NCI-H2171 treated with DMSO at 0.1 percent for 48 hours (cell line): ENCODE measurements around the gene CRISP3.
"Not testable (repeated sequence)": the region's sequence is repeated elsewhere in the genome, so short reads cannot be mapped to it uniquely, and the experiment has no call there.

Experiments used
- DNase-seq: peaks from one replicate; lab custom pipeline; 2025; lab: John Stamatoyannopoulos, UW

Gene CRISP3, protein sequence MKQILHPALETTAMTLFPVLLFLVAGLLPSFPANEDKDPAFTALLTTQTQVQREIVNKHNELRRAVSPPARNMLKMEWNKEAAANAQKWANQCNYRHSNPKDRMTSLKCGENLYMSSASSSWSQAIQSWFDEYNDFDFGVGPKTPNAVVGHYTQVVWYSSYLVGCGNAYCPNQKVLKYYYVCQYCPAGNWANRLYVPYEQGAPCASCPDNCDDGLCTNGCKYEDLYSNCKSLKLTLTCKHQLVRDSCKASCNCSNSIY

DNA sequence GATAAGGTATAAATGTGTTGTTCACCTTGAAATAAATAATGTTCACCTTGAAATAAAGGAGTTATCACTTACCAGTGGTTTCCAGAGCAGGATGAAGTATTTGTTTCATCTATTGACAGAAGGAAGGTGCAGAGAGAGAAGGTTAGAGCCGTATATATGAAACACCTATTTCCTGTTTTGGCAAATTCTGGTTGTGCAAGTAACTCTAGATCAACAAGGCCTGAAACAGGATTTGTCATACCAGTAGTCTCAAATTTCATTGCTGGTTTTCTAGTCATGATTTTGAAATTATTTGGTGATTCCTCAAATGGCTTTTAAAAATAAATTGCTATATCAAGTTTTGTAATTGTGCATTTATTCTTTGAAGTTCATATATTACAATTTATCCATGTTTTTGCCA, at the start of gene CRISP3:
Gene CRISP3 (minus strand): TSS at position 130 of the 400 bp plus-strand sequence. CDS start 21 bp downstream, at position 109.
- no peak for DNase-seq

DNA sequence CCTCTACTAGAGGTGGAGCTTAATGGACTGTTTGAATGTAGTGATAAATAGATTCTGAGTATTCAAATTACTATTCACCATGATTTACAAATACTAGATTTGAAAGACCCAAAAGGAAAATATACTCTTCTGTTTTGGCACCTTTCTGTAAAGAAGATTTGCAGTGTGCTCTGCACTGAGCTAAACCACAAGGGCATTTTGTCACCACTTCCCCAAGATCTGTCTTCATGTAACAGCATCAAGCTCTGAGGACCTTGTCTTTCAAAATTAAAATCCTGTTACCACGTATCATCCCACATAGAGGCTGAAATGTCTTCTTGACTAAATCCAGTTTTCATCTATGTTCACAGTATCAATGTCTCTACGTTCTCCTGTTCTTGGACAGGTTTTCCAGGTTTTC, 46.2 kb upstream of the CRISP3 start:
- no peak for DNase-seq

DNA sequence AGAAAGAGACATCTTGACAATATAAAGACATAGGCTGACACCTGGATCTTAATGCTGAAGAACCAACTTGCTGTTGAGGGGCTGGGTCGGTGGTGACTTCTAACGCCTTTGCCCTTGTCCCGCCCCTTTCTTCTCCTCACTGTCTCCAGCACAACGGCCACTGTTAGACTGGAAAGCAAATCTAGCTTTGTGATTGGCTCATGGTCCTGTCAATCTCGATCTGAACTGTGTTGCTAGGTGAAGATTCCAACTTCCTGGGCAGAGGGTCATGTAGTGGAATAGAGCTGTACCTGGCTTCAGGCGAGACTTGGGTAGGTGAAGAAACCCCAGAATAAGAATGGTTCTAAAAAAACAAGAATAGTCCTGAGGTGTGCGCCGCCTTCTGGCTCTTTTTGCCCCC, 43.0 kb upstream of the CRISP3 start, which contains the start of gene PGK2:
Gene PGK2 (minus strand): TSS at position 110 of the 400 bp plus-strand sequence. CDS start 98 bp downstream, at position 12.
- no peak for DNase-seq

DNA sequence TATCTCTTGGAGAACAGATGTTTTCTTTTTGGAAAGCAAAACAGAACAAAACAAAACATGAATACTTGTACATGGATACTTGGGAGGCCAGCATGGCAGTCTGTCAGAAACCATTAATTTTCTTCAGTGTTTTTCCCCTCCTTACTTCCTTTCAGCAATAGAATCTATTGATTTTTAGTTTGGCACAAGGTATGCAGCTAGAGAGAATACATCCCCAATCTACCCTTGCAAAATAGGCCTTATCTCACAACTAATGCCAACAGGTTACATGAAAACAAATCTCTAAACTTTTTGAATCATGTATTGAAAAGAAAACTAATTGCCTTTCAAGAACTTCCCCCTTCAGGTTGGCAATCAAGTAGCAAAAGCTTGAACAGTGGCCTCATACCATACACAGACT, 40.1 kb upstream of the CRISP3 start:
- no peak for DNase-seq

DNA sequence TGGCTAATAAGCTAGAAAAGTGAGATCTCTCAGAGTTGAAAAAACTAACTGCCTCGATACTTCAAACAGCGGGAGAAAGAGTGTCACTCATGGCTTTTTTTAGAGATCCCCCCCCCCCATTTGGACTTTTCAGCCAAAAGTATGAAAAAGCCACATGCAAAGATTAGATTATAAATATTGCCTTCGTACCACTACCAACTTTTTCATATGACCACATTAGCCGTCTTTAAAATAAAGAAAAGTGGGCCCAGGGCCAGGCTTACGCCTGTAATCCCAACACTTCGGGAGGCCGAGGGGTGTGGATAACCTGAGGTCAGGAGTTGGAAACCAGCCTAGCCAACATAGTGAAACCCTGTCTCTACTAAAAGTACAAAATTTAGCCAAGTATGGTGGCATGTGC, 38.5 kb upstream of the CRISP3 start:
- no peak for DNase-seq

DNA sequence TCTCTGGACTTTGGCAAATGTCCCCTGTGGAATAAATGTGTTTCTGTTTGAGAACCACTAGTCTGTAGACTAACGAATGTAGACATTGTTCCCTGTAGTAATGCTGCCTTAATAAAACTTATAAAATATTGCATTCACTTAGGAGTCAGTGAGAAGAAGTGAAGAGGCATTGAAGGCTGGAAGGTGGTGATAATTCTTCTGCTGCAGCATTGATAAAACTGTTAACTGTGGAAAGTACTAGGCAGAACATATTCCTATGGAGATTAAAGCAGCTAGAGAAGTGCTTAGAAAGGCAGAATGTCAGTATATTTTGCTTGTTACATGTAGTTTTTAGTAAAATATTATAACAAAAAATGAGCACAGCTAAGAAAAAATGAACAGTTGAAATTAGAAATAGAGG, 38.1 kb upstream of the CRISP3 start:
- no peak for DNase-seq

DNA sequence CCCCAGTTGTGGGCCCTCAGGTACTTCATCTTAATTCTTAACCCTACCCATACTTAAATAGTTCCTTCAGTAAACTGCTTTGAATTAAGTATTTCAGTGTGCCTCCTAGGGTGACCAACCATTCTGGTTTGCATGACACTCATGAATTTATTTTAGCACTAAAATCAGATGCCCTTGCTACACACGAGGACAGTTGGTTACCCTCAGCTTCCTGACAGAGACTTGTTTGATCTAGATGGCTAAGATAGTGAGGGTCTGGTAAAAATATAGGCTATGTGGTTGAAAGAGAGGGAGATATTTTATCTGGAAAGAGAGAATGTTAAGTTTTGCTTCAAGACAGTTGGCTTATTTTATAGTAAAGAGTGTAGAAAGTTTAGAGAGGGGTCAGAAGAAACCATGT, 32.3 kb upstream of the CRISP3 start:
- DNase-seq, result no peak

DNA sequence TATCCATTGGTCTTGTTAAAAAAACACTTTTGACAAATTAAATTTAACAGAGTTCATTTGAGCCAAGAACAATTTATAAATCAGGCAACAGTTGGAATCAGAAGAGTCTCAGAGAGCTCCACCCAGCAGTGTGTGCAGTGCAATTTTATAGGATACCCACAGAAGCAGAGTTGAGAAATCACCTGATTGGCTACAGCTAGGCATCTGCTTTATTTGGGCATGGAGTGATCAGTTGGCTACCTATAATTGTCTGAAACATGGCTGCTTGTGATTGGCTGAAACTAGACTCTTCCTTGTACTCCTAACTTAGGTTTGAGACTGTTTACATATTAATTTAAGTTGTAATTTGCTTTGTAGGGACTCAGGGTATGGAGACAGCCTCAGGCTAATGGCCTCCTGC, 30.9 kb upstream of the CRISP3 start:
- no peak for DNase-seq

DNA sequence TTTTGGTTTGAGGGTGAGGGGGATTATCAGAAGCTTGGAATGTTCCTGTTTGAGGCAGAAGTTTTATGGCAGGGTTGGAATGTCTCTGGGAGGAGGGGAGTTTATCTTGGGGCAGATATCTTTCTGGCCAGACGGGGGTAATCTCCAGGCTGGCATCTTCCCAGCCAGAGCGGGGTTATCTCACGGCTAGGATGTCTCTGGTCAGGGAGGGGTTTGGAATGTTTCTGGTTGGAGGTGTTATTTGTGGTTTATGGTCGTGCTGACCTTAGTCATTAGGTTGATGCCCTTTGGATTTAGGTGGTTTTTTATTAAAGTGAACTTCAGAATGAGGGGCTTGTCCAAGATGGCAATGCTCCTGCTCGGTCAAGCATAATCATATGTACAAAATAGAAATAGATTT, 28.1 kb upstream of the CRISP3 start:
- no peak for DNase-seq

DNA sequence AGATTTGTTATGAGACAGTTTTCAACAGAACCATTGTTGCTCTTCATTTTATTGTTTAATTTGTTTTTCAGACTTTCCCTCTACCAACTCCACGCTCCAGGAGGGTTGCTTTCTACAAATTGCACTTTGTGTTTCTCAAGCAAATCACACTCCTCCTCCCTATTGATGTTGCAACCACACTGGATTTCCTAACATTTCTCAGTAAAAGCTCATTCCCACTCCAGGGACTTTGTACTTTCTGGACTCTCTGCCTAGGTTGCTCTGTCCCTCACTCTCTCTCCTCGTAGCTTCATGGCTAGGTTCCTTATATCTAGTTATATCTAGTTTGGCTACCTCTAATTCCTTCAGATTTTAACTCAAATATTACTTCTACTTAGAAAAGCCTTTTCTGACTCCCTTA, 22.6 kb upstream of the CRISP3 start:
- DNase-seq, result no peak

DNA sequence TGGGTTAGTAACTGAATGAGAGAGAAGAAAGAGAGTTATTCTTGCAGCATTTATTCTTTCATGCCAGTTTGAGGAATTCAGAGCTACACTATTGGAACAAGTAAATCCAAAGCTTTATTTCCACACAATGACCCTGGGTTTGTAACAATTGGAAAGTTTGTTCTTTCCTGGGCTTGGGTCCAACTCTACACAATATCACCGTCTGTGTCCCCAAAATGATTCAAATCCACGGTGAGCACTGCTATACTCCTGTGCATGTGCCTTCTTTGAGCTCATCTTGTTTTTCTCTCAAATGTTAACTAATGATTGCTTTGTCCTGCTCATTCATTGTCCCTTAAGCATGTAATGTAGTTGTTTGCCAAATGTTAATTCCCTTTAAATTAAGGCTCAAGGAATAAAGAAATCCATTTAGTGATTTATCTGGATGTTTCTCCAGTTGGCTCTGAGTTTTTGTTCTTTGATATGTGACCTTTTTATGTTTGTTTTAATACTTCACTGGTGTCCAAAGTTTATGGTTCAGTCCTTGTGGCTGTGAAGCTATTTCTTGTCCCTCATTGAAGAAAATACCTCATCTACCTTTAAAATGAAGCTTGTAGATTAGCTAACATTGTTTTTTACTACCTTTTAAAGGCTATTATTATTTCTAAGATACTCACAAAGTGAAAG, 20.5 kb upstream of the CRISP3 start:
- no peak for DNase-seq

DNA sequence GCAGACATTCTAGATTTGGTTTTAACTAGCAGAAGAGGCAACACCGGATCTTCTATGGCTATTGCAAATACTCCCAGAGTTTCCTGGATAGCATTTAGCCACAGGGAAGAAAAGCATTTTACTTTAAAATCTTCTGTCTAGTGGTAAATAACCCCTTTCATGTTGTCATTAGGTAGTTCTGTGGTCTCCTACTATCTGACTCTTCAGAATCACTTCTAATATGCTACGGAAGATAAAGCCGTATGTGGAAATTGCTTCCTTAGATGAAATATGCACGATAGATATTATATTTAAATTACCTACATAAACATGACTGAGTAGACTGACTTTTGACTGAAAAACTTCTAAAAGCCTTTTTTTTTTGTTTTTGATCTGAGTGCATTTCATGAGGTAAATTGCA, 759 bp downstream of the CRISP3 start:
- no peak for DNase-seq

DNA sequence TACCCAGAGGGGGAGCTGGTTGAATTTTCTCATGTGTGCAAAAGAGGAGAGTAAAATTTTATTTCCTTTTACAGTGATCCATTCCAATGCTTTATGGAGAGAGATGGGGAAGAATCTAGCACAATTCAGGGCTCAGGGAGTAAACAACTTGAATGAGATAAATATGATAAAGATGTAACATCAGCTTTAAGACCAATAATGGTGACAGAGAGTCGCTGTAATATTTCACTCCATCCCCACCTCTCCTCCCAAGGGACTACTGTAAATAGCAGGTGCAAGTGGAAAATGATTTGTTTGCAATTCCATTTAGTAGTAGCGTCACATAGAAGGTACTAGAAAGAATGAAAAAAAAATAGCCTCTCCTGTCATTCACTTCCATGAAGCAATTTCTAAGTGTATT, 4.8 kb downstream of the CRISP3 start:
- DNase-seq, result no peak

DNA sequence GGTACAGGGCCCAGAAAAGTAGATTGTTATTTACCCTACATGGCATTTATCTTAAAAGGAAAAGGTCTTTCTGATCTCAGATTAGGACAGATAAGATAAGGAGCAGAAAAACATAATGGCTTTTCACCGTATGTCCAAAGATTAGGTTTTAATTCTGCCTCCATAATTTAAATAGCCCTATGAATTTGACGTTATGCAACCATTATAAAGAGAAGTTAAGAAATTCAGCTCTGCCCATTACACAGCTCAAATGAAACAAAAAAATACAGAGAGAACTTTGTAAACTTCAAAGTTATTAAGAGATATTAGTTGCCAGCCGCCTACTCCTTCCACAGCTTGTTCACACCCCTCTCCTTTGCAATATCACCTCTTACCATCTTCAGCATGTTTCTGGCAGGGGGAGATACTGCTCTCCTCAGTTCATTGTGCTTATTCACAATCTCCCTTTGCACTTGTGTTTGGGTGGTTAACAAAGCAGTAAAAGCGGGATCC, 8.1 kb downstream of the CRISP3 start:
- DNase-seq, result no peak

DNA sequence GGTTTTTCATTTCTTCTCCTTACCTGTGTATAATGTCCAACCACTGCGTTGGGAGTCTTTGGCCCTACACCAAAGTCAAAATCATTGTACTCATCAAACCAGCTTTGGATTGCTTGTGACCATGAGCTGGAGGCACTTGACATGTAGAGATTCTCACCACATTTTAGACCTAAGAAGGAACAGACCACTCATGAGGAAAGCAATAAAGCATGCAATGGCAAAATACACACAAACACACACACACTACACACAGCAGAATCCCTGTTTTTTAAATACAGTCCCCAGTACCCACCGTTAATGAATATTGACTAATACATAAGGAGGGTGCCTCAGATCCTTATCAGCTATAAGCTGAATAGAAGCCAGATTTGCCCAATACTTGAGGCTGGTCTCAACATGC, 10.5 kb downstream of the CRISP3 start:
- no peak for DNase-seq

DNA sequence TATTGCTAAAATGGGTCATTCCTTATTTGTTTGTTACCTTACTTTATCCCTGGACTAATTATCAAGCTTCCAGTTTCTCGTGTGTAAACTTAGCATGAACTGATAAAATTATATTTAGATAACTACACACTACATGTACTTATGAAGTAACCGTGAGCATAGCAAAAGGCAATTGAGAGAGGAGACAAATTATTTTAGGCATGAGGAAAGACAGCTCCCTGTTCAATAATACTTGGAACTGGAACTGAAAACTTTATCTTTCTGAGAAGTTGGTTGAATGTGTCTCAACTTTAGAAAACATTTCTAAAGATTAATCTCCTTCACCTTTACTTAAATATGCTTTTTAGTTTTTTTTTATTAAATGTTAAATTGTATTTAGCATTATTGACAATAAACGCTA, 11.4 kb downstream of the CRISP3 start:
- no peak for DNase-seq

DNA sequence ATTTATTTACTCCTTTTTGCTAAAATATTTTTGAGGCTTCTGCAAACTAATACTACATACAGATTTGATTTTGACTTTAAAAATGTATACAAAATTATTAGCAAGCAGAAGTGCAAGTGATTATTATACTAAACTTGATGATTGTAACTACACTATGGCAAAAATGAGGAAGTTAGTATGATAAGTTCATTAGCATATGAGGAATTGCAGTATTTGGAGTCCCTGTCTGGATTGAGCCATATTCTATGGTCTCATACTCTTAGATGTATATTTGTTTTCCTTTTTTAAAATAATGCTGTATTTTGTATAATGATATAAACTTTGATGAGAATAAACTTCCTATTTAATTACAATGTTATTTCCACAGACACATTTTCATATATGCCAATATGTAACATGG, 13.9 kb downstream of the CRISP3 start:
- DNase-seq, result no peak

DNA sequence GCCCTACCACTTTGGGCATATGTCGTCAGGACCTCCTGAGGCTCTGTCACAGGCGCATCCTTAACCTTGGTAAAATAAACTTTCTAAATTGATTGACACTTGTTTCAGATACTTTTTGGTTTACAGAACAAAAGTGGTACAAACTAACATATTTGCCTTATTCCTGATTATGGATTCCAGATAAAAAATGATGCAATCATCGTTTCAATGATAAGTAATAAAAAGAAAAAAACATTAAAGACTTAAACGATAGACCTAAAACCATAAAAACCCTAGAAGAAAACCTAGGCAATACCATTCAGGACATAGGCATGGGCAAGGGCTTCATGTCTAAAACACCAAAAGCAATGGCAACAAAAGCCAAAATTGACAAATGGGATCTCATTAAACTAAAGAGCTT, 20.3 kb downstream of the CRISP3 start:
- not testable (repeated sequence) for DNase-seq

DNA sequence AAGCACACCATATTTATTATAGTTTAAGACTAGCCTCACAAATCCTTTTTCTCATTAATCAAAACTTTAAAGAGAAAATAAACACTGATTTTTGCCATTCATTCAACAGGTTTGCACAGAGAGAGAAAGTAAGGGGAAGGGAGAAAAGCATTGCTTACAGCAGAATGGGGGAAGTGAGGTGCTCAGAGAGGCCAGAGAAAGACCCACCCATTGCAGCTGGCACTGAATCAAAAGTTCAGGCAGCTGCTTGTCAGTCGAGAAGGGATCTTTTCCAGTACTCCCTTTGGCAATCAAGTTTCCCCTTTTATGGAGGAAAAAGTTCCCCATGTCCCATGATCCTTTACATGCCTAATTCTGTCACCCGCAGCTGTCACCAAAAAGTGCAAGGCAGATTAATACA, 22.9 kb downstream of the CRISP3 start:
- no peak for DNase-seq

DNA sequence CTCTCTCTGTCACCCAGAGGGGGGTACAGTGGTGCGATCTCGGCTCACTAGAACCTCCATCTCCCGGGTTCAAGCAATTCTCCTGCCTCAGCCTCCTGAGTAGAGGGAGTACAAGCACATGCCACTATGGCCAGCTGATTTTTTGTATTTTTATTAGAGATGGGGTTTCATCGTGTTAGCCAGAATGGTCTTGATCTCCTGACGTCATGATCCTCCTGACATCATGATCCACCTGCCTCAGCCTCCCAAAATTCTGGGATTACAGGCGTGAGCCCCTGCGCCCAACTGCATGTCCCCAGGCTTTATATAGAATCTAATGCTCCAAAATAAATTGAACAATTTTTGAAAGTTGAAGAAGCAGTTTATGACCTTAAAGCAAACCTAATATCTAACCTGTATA, 23.8 kb downstream of the CRISP3 start:
- no peak for DNase-seq

DNA sequence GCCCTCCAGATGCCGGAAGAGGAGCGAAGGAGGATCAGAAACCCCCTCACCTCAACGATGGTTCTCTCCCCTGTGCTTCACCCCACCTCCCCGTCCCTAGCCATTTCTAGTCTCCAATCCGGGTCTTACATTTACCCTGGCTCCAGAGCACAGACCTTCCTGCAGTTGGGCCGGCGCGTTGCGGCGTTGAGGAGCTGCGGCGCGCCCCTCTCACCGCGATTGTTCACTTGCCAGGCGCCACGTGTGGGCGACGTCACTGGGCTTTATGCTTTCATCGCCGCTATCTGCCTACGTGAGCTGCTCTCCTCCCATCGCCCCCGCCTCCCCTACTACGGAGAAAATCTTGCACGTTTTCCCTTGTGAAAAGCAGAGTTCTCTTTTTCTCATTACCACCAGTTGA, 30.8 kb downstream of the CRISP3 start, which contains the start of gene CRISP2:
Gene CRISP2 (minus strand): TSS at position 198 of the 400 bp plus-strand sequence. CDS start 4,347 bp downstream, outside the sequence.
- DNase-seq, result no peak

DNA sequence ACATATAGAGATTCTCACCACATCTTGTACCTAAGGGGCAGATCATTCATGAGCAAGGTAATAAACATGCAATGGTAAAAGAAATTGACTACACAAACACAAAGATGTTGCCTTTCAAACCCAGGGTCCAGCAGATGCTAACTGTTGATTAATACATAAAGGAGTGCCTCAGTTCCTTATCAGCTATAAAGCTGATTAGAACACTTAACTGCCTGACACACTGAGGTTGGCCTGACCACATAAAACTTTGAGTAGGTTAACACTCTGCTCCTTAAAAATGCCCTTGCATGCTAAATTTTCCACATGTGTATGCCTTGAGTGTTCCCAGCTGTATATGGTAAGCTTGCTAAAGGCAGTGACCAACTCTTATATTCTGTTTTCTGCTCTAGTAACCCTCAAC, 45.7 kb downstream of the CRISP3 start:
- no peak for DNase-seq

DNA sequence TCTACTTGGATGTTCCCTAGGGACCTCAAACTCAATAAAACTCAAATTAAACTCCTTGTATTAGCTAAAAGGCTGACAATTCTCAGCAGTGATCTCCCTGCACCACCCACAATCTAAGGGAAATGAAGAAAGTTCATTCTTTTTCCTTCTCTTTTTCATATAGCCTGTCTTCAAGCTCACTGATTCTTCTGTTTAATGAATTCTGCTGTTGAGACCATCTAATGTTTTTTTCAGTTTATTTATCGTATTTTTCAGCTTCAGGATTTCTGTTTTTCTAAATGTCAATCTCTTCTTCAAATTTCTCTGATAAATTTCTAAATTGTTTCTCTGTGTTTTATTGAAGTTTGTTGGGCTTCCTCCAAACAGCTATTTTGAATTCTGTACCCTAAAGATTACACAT, 50.7 kb downstream of the CRISP3 start:
- DNase-seq, result no peak

DNA sequence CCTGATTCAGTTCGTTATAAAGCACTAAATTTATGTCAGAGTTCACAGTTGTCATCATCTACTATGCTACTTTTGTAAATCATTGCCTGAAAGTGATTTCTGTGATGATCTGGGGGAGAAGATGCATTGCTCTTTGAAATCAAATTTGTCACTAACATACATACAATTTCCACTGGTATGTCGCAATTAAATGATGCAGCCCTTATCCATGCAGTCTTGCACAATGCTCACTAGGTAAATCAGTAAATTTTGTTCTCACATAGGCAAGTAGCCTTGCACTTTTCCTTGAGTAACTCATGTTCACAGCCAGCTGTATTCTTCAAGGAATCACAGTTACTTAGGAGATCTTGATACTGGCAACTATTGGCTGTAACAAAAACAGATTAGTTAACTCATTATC, 51.7 kb downstream of the CRISP3 start:
- no peak for DNase-seq
